Liver (tissue), 9 donors: ENCODE measurements around the gene NME4. TPM values are rescaled to one million over a fixed set of nuclear protein-coding genes. Genes with fewer than 3 reads are reported as not detected.

ENCODE experiments used
- DNase-seq: peaks from one replicate; pipeline ENCODE4 v3.0.0-alpha.2; 2017; ENCODE audit warnings: low spot score
- H3K27ac ChIP-seq, 2 donors: one replicate each; pipeline ENCODE4 v1.7.0; 2013; ENCODE audit warnings: inconsistent platforms in 2 of 2, low read length in 2 of 2, control low read depth in 1 of 2, low read depth in 1 of 2, mild to moderate bottlenecking in 1 of 2
- H3K27me3 ChIP-seq, 4 donors: one replicate each; pipeline versions ENCODE4 v1.6.1 to v1.7.0; 2013; ENCODE audit warnings: low read length in 3 of 4, inconsistent platforms in 1 of 4, mild to moderate bottlenecking in 1 of 4, moderate library complexity in 1 of 4; ENCODE audit not compliant: control insufficient read depth in 4 of 4, insufficient read depth in 4 of 4
- H3K36me3 ChIP-seq, 4 donors: one replicate each; pipeline versions ENCODE4 v1.6.1 to v1.7.0; 2013; ENCODE audit warnings: low read length in 3 of 4, mild to moderate bottlenecking in 3 of 4, low read depth in 1 of 4, moderate library complexity in 1 of 4; ENCODE audit not compliant: control insufficient read depth in 4 of 4, insufficient read depth in 3 of 4
- H3K4me1 ChIP-seq, 4 donors: one replicate each; pipeline versions ENCODE4 v1.6.1 to v1.7.0; 2013; ENCODE audit warnings: low read length in 3 of 4, mild to moderate bottlenecking in 3 of 4, moderate library complexity in 1 of 4; ENCODE audit not compliant: control insufficient read depth in 4 of 4, insufficient read depth in 4 of 4
- H3K4me3 ChIP-seq, 3 donors: one replicate each; pipeline versions ENCODE4 v1.6.1 to v1.7.0; 2013; ENCODE audit warnings: low read length in 3 of 3, control low read depth in 1 of 3, low read depth in 1 of 3, mild to moderate bottlenecking in 1 of 3
- H3K9ac ChIP-seq, 2 donors: one replicate each; pipeline ENCODE4 v1.7.0; 2013; ENCODE audit warnings: low read length in 2 of 2, mild to moderate bottlenecking in 2 of 2, moderate library complexity in 2 of 2, control low read depth in 1 of 2, low read depth in 1 of 2
- H3K9me3 ChIP-seq, 4 donors: one replicate each; pipeline versions ENCODE4 v1.6.1 to v1.7.0; 2013; ENCODE audit warnings: low read length in 3 of 4; ENCODE audit not compliant: control insufficient read depth in 4 of 4
- EGR1 ChIP-seq, 2 donors: IDR thresholded peaks; 2 replicates each; pipeline ENCODE4 v1.6.1; 2016 to 2018; ENCODE audit warnings: antibody characterized with exemption in 2 of 2, low read depth in 2 of 2
- FOXA1 ChIP-seq: IDR thresholded peaks from 2 replicates; pipeline ENCODE4 v1.6.1; 2016; ENCODE audit warnings: antibody characterized with exemption
- FOXA2 ChIP-seq: IDR thresholded peaks from 2 replicates; pipeline ENCODE4 v1.6.1; 2016; ENCODE audit warnings: antibody characterized with exemption
- HNF4A ChIP-seq, 2 donors: conservative IDR thresholded peaks; 2 replicates each; pipeline ENCODE4 v1.6.1; 2016; ENCODE audit warnings: antibody characterized with exemption in 2 of 2, mild to moderate bottlenecking in 2 of 2
- HNF4G ChIP-seq: IDR thresholded peaks from 2 replicates; pipeline ENCODE4 v1.6.1; 2016; ENCODE audit warnings: antibody characterized with exemption
- JUND ChIP-seq, 2 donors: IDR thresholded peaks; 2 replicates each; pipeline ENCODE4 v1.6.1; 2016; ENCODE audit warnings: antibody characterized with exemption in 2 of 2
- NR2F2 ChIP-seq: IDR thresholded peaks from 2 replicates; pipeline ENCODE4 v1.6.1; 2016; ENCODE audit warnings: antibody characterized with exemption
- RAD21 ChIP-seq, 2 donors: IDR thresholded peaks; 2 replicates each; pipeline ENCODE4 v1.6.1; 2016; ENCODE audit warnings: antibody characterized with exemption in 2 of 2, mild to moderate bottlenecking in 2 of 2
- RXRA ChIP-seq, 2 donors: IDR thresholded peaks; 2 replicates each; pipeline ENCODE4 v1.6.1; 2017 to 2018; ENCODE audit warnings: antibody characterized with exemption in 2 of 2, mild to moderate bottlenecking in 1 of 2
- SP1 ChIP-seq: IDR thresholded peaks from 2 replicates; pipeline ENCODE4 v1.6.1; 2018; ENCODE audit warnings: antibody characterized with exemption, mild to moderate bottlenecking
- TAF1 ChIP-seq: conservative IDR thresholded peaks from 2 replicates; pipeline ENCODE4 v1.6.1; 2016; ENCODE audit warnings: antibody characterized with exemption, mild to moderate bottlenecking
- YY1 ChIP-seq: IDR thresholded peaks from 2 replicates; pipeline ENCODE4 v1.6.1; 2016; ENCODE audit warnings: antibody characterized with exemption, mild to moderate bottlenecking
- WGBS: extraction: QIAGEN DNeasy Blood & Tissue Kit; methylation state at CpG from one replicate; pipeline ENCODE4 v1.1.7; 2013; 5-methylcytosine and 5-hydroxymethylcytosine counted together
- polyA plus RNA-seq, 2 donors: library from polyadenylated mRNA; stranded (reverse) in 1 of 2; unstranded in 1 of 2; fragments of 200-250 nt in 1 of 2; fragments of >200 nt in 1 of 2; fragmentation: Nextera tagmentation in 1 of 2; extraction: Ambion mirVana in 1 of 2; gene quantifications; one replicate each; pipeline versions ENCODE4 v1.2.1 to v1.2.3, GENCODE V29; 2013 to 2015
- total RNA-seq, 2 donors: library from RNA; depleted of rRNA; stranded (reverse); fragments of >200 nt; gene quantifications; one replicate each; pipeline ENCODE4 v1.2.3, GENCODE V29; 2014
- TF ChIP-seq, protein P1 (sequence below): IDR thresholded peaks from 2 replicates; pipeline ENCODE4 v1.6.1; 2016; ENCODE audit warnings: antibody characterized with exemption
- TF ChIP-seq, protein P2 (sequence below): IDR thresholded peaks from 2 replicates; pipeline ENCODE4 v1.6.1; 2016; ENCODE audit warnings: antibody characterized with exemption
- TF ChIP-seq, protein P3 (sequence below): fragments of 150-350 bp; IDR thresholded peaks from 2 replicates; pipeline ENCODE4 v1.5.1; 2017; ENCODE audit warnings: improper control_type of control experiment, low read depth, low read length; ENCODE audit not compliant: missing input control
- TF ChIP-seq, protein P4 (sequence below): IDR thresholded peaks from 2 replicates; pipeline ENCODE4 v1.6.1; 2016; ENCODE audit warnings: antibody characterized with exemption, mild to moderate bottlenecking
- TF ChIP-seq, protein P5 (sequence below): IDR thresholded peaks from 2 replicates; pipeline ENCODE4 v1.6.1; 2016; ENCODE audit warnings: antibody characterized with exemption
- donor health status: healthy.
- donor health status: healthy.
- donor health status: healthy.
- donor health status: healthy.
- donor health status: healthy.

NME4 gene
- total and polyA plus RNA-seq, 4 donors, result 39.2 to 118 (median 83.9) TPM

DNA sequence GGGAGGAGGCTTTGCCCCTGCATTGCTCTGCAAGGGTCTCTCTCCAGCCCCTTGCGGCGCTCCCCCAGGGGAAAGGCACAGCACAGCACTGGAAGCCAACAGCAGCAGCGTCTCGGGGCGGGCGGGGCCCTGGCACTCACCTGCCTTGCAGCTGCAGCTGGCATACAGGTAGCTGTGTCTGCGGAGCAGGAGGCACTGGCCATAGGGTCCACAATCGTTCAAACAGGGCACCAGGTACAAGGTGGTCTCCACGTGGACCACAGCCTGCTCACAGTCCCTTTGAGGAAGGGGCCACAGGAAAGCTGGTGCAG is 22.4 kb upstream of the NME4 start:
- H3K4me1 ChIP-seq, result peaks cover 4 to 13% (median 10%) of the 10 kb centered on the region in 4 donors
- 91% methylated on average over 9 of the region's 9 CpGs for WGBS
- no peak for DNase-seq
- no peak overlapping the region for H3K4me3 ChIP-seq
- TF ChIP-seq TAF1 (no peak), HNF4A (conservative IDR thresholded peaks at IDR 0.05) (no peak), RXRA (IDR thresholded peaks at IDR 0.05) (no peak), FOXA1 (no peak), RAD21 (IDR thresholded peaks at IDR 0.05) (no peak), YY1 (no peak), NR2F2 (no peak), HNF4G (no peak), FOXA2 (no peak), JUND (IDR thresholded peaks at IDR 0.05) (no peak), EGR1 (IDR thresholded peaks at IDR 0.05; ENCODE audit: low read depth in 2 of 2) (no peak), SP1 (no peak)
- TF ChIP-seq, protein P1, sequence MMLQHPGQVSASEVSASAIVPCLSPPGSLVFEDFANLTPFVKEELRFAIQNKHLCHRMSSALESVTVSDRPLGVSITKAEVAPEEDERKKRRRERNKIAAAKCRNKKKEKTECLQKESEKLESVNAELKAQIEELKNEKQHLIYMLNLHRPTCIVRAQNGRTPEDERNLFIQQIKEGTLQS, result no peak
- TF ChIP-seq, protein P2, sequence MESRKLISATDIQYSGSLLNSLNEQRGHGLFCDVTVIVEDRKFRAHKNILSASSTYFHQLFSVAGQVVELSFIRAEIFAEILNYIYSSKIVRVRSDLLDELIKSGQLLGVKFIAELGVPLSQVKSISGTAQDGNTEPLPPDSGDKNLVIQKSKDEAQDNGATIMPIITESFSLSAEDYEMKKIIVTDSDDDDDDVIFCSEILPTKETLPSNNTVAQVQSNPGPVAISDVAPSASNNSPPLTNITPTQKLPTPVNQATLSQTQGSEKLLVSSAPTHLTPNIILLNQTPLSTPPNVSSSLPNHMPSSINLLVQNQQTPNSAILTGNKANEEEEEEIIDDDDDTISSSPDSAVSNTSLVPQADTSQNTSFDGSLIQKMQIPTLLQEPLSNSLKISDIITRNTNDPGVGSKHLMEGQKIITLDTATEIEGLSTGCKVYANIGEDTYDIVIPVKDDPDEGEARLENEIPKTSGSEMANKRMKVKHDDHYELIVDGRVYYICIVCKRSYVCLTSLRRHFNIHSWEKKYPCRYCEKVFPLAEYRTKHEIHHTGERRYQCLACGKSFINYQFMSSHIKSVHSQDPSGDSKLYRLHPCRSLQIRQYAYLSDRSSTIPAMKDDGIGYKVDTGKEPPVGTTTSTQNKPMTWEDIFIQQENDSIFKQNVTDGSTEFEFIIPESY, result no peak
- TF ChIP-seq, protein P3, sequence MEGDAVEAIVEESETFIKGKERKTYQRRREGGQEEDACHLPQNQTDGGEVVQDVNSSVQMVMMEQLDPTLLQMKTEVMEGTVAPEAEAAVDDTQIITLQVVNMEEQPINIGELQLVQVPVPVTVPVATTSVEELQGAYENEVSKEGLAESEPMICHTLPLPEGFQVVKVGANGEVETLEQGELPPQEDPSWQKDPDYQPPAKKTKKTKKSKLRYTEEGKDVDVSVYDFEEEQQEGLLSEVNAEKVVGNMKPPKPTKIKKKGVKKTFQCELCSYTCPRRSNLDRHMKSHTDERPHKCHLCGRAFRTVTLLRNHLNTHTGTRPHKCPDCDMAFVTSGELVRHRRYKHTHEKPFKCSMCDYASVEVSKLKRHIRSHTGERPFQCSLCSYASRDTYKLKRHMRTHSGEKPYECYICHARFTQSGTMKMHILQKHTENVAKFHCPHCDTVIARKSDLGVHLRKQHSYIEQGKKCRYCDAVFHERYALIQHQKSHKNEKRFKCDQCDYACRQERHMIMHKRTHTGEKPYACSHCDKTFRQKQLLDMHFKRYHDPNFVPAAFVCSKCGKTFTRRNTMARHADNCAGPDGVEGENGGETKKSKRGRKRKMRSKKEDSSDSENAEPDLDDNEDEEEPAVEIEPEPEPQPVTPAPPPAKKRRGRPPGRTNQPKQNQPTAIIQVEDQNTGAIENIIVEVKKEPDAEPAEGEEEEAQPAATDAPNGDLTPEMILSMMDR, result no peak
- TF ChIP-seq, protein P4, sequence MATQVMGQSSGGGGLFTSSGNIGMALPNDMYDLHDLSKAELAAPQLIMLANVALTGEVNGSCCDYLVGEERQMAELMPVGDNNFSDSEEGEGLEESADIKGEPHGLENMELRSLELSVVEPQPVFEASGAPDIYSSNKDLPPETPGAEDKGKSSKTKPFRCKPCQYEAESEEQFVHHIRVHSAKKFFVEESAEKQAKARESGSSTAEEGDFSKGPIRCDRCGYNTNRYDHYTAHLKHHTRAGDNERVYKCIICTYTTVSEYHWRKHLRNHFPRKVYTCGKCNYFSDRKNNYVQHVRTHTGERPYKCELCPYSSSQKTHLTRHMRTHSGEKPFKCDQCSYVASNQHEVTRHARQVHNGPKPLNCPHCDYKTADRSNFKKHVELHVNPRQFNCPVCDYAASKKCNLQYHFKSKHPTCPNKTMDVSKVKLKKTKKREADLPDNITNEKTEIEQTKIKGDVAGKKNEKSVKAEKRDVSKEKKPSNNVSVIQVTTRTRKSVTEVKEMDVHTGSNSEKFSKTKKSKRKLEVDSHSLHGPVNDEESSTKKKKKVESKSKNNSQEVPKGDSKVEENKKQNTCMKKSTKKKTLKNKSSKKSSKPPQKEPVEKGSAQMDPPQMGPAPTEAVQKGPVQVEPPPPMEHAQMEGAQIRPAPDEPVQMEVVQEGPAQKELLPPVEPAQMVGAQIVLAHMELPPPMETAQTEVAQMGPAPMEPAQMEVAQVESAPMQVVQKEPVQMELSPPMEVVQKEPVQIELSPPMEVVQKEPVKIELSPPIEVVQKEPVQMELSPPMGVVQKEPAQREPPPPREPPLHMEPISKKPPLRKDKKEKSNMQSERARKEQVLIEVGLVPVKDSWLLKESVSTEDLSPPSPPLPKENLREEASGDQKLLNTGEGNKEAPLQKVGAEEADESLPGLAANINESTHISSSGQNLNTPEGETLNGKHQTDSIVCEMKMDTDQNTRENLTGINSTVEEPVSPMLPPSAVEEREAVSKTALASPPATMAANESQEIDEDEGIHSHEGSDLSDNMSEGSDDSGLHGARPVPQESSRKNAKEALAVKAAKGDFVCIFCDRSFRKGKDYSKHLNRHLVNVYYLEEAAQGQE, result no peak
- peaks cover 0 to 38% (median 17%) of the 10 kb centered on the region in 4 donors for H3K36me3 ChIP-seq
- no peak overlapping the region for H3K27ac ChIP-seq
- H3K9me3 ChIP-seq, result no peaks in the 10 kb centered on the region
- H3K27me3 ChIP-seq, result no peaks in the 10 kb centered on the region
- H3K9ac ChIP-seq, result no peak overlapping the region

DNA sequence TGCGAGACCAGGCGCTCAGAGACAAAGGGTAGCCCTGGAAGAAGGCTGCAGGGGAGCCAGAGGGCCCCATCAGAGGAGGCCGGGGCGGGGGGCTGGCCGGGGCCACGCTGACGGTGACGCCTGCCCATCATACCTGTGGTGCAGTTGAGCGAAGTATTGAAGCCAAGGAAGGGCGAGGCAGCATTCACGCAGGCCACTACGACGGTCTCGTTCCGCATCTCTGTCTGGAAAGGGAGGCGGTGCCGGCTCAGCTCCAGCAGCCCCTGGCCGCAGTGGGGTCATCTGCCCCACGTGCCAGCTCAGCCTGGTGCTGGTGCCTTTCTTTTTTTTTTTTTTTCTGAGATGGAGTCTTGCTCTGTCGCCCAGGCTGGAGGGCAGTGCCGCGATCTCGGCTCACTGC is 21.8 kb upstream of the NME4 start:
- Histone ChIP-seq H3K4me3 (no peak overlapping the region), H3K9me3 (no peaks in the 10 kb centered on the region), H3K27me3 (no peaks in the 10 kb centered on the region), H3K27ac (no peak overlapping the region), H3K36me3 (peaks cover 0 to 38% (median 17%) of the 10 kb centered on the region in 4 donors), H3K4me1 (peaks cover 2 to 13% (median 10%) of the 10 kb centered on the region in 4 donors), H3K9ac (no peak overlapping the region)
- 96% methylated on average over 23 of the region's 23 CpGs for WGBS
- no peak for TF ChIP-seq HNF4G
- TF ChIP-seq, protein P2, result no peak
- TF ChIP-seq, protein P5, sequence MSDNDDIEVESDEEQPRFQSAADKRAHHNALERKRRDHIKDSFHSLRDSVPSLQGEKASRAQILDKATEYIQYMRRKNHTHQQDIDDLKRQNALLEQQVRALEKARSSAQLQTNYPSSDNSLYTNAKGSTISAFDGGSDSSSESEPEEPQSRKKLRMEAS, result no peak
- DNase-seq, result no peak
